IPS DF 6.9 (cell line): ENCODE data around the gene BOC.

Experiments used
- DNase-seq: peaks from one replicate; pipeline ENCODE4 v3.0.0-alpha.2; 2013; ENCODE audit warnings: low read depth, low spot score
- H3K27ac ChIP-seq: one replicate; pipeline ENCODE4 v1.5.1; 2013; ENCODE audit warnings: low read length, control low read depth
- H3K27me3 ChIP-seq: 2 replicates; pipeline ENCODE4 v1.6.1; 2013; ENCODE audit warnings: mild to moderate bottlenecking, low read length; ENCODE audit not compliant: control insufficient read depth, insufficient read depth
- H3K36me3 ChIP-seq: 2 replicates; pipeline ENCODE4 v1.6.1; 2013; ENCODE audit warnings: low read length; ENCODE audit not compliant: control insufficient read depth, insufficient read depth
- H3K4me1 ChIP-seq: 2 replicates; pipeline ENCODE4 v1.6.1; 2013; ENCODE audit warnings: low read length; ENCODE audit not compliant: control insufficient read depth, insufficient read depth
- H3K4me3 ChIP-seq: 2 replicates; pipeline ENCODE4 v1.5.1; 2013; ENCODE audit warnings: mild to moderate bottlenecking, low read length
- H3K9me3 ChIP-seq: 2 replicates; pipeline ENCODE4 v1.6.1; 2013; ENCODE audit warnings: low read length, inconsistent platforms; ENCODE audit not compliant: control insufficient read depth, insufficient read depth
- WGBS: extraction: QIAGEN DNeasy Blood & Tissue Kit; methylation state at CpG from one replicate; pipeline ENCODE4 v1.1.7; 2013; ENCODE audit warnings: mixed read lengths, missing lambda C conversion rate; ENCODE audit not compliant: insufficient read length, insufficient coverage; 5-methylcytosine and 5-hydroxymethylcytosine counted together

The BOC gene

DNA sequence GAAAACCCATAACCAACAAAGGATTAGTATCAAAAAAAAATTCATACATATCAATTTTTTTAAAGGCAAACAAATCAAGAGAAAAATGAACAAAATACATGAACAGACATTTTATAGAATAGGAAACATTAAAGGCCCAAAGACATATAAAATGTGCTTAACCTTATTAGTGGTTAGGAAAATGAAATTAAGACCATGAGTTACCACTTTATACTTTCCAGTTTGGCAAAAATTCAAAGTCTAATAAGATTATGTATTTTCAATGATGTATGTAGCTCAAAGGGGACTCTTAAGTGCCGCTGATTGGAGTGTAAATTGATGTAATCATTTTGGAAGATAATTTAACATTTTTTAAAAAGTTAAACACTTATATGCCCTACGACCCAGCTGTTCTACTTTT lies 89.2 kb downstream of the BOC start:
- Histone ChIP-seq H3K4me3 (no peak overlapping the region), H3K27me3 (no peaks in the 10 kb centered on the region), H3K9me3 (no peaks in the 10 kb centered on the region), H3K4me1 (peaks cover 3% of the 10 kb centered on the region), H3K36me3 (no peaks in the 10 kb centered on the region), H3K27ac (no peak overlapping the region)
- DNase-seq, result no peak
- WGBS, result no CpG with 5 or more reads among the region's 2 CpGs

DNA sequence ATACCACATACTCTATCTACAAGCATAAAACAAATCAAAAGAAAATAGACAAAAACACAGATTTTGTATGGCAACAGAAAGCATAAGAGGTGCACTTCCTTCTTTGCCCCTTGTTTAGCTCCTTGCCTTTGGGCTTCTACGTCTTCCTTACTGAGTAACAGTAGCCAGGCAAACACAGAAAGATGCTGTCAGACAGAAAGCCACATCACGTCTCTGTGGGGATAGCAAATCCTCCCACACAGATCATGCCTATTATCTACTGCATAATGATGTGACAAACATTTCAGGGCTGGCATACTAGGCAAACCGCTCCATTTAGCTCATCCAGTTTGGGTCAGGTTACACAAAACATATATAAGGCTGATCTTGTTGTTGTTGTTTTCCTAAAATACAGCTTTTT lies 92.7 kb downstream of the BOC start:
- H3K36me3 ChIP-seq, result no peaks in the 10 kb centered on the region
- H3K4me1 ChIP-seq, result no peaks in the 10 kb centered on the region
- no peak overlapping the region for H3K4me3 ChIP-seq
- DNase-seq, result no peak
- no peak overlapping the region for H3K27ac ChIP-seq
- no CpG with 5 or more reads among the region's 3 CpGs for WGBS
- H3K27me3 ChIP-seq, result no peaks in the 10 kb centered on the region
- H3K9me3 ChIP-seq, result no peaks in the 10 kb centered on the region

DNA sequence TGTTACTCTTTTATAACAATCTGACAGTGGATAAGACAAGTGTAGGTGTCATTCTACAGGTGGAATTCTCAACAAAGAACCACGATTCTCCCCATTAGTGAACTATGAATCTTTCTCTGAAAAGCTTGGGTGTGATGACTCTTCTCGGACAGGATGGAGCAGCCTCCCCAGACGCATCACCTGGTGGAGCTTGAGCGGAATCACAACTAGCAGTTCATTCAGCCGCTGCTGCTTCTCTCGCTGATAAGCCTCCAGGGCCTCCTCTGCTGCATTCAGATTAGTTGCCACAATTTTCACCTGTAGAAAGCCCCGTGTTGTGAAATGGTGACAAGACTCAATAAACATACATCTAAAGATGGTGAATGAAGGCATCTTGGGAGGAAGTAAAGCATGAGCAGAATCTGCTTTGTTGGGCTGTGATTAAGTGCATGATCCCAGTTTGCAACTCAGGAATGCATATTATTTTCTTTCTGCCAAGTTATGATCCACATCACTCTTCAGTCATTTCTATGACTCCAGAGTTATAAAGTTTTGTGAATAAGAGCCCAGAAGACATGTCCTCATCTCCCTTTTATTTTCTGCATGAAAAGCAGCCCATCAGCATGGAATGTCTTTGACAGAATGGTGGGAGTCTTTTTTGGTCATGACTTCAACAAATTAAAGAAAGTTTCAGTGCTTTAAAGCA lies 93.6 kb downstream of the BOC start:
- Histone ChIP-seq H3K4me3 (no peak overlapping the region), H3K27ac (no peak overlapping the region), H3K27me3 (no peaks in the 10 kb centered on the region), H3K9me3 (no peaks in the 10 kb centered on the region), H3K36me3 (no peaks in the 10 kb centered on the region), H3K4me1 (no peaks in the 10 kb centered on the region)
- WGBS, result no CpG with 5 or more reads among the region's 7 CpGs
- no peak for DNase-seq

DNA sequence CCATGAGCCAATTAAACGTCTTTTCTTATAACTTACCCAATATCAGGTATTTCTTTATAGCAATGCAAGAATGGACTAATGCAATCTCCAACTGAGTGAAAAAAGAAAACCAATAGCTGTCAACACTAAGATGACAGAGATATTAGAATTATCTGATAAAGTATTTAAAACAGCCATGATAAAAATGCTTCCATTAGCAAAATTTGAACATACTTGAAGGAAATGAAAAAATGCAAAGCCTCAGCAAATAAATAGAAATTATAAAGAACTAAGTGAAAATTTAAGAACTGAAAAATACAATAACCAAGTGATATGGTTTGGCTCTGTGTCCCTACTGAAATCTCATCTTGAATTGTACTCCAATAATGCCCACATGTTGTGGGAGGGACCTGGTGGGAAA lies 99.6 kb downstream of the BOC start:
- no peak overlapping the region for H3K27ac ChIP-seq
- no peaks in the 10 kb centered on the region for H3K27me3 ChIP-seq
- no peaks in the 10 kb centered on the region for H3K4me1 ChIP-seq
- no peaks in the 10 kb centered on the region for H3K36me3 ChIP-seq
- no peak overlapping the region for H3K4me3 ChIP-seq
- no CpG with 5 or more reads among the region's 1 CpG for WGBS
- H3K9me3 ChIP-seq, result no peaks in the 10 kb centered on the region
- no peak for DNase-seq

DNA sequence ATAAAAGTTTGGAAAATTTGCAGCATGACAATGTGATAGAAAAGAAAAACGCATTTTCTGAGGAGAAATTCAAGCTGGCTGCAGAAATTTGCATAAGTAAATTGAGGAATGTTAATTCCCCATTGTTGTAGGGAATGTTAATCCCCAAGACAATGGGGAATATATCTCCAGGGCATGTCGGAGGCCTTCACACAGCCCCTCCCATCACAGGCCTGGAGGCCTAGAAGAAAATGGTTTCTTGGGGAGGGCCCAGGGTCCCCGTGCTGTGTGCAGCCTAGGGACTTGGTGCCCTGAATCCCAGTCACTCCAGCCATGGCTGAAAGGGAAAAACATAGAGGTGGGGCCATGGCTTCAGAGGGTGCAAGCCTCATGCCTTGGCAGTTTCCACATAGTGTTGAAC lies 101.1 kb downstream of the BOC start:
- Histone ChIP-seq H3K36me3 (no peaks in the 10 kb centered on the region), H3K27me3 (no peaks in the 10 kb centered on the region), H3K27ac (no peak overlapping the region), H3K4me3 (no peak overlapping the region), H3K9me3 (no peaks in the 10 kb centered on the region), H3K4me1 (no peaks in the 10 kb centered on the region)
- DNase-seq, result no peak
- no CpG with 5 or more reads among the region's 3 CpGs for WGBS

DNA sequence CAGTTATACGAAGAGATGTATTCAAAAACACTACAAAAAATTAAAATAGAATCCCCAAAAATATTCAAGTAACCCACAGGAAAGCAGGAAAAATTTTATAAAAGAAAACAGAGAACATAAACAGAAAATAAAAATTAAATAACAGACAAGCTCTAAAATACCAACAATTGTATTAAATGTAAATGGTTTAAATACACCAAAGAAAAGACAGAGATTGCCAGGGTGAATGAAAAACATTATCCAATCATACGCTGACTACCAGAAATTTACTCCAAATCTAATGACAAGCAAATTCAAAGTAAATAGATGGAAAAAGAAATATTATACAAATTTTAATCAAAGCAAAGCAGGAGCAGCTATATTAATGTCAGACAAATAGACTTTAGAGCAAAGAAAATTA lies 103.6 kb downstream of the BOC start:
- DNase-seq, result no peak
- no peaks in the 10 kb centered on the region for H3K4me1 ChIP-seq
- no peaks in the 10 kb centered on the region for H3K27me3 ChIP-seq
- H3K36me3 ChIP-seq, result no peaks in the 10 kb centered on the region
- no peaks in the 10 kb centered on the region for H3K9me3 ChIP-seq
- WGBS, result no CpG with 5 or more reads among the region's 2 CpGs
- no peak overlapping the region for H3K27ac ChIP-seq
- H3K4me3 ChIP-seq, result no peak overlapping the region

DNA sequence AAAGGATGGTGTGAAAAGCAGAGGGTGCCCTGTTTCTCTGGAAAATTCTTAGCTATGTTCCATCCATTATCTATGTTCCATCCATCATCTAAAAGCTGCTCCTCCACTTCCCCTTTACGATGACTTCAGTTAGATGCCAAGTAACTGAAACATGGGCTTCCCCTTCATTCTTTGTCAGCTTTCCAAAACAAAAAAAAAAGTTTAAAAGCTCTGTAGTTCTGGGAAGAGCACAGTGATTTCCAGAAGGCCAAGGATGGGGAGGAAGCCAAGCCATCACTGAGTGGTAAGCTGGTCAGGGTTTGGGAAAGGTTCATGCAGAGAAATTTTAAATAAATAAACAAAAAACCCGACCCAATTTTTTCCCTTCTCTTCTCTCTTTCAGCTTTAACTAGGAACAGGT lies 118.4 kb downstream of the BOC start:
- H3K4me3 ChIP-seq, result no peak overlapping the region
- no peak for DNase-seq
- H3K27me3 ChIP-seq, result no peaks in the 10 kb centered on the region
- WGBS, result no CpG with 5 or more reads among the region's 2 CpGs
- H3K27ac ChIP-seq, result no peak overlapping the region
- H3K36me3 ChIP-seq, result no peaks in the 10 kb centered on the region
- no peaks in the 10 kb centered on the region for H3K4me1 ChIP-seq
- H3K9me3 ChIP-seq, result no peaks in the 10 kb centered on the region

DNA sequence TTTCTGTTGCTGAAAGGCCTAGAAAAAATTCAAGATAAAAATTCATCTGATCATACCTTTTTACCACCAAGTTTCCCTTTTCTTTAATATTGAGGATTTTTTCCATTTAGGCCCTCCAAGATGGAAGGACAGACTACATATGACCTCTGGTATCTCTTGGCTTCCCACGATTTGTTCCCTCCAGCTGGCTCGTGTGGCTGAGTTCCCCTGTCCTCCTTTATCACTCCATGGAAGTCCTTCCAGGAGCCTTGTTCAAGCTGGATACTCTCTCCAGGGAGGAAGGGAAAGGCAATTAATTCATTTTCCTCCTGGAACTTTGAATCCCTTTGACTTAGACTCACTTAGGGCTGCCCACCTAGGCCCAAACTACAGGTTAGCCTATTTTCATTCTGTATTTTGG lies 119.4 kb downstream of the BOC start:
- Histone ChIP-seq H3K9me3 (no peaks in the 10 kb centered on the region), H3K4me3 (no peak overlapping the region), H3K27me3 (no peaks in the 10 kb centered on the region), H3K36me3 (no peaks in the 10 kb centered on the region), H3K4me1 (no peaks in the 10 kb centered on the region), H3K27ac (no peak overlapping the region)
- no CpG with 5 or more reads among the region's 2 CpGs for WGBS
- DNase-seq, result no peak

DNA sequence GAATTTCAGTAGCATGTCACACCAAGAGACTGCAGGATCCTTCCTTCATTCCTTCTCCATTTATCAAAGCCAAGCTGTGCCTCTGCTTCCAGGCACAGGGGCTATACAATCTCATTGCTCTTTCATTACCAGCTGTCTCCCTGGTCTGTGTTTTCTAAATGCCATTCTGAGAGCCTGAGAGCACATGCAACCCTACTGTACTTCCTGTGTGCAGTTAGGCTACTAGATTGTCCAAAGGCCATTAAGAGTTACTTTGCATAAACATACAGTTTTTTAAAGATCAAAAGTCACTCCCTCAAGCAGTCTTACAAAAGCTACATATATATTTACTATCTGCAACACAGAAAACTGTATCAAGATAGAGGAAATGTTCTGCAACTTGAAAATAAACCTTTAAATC lies 119.8 kb downstream of the BOC start:
- no peak overlapping the region for H3K4me3 ChIP-seq
- H3K4me1 ChIP-seq, result no peaks in the 10 kb centered on the region
- DNase-seq, result no peak
- H3K36me3 ChIP-seq, result no peaks in the 10 kb centered on the region
- H3K27ac ChIP-seq, result no peak overlapping the region
- H3K27me3 ChIP-seq, result no peaks in the 10 kb centered on the region
- no peaks in the 10 kb centered on the region for H3K9me3 ChIP-seq
